Neuronal stem cell (in vitro differentiated cells): Measurements from ENCODE around the gene SEMA4B.
A peak's percentile ranks its signal among the peaks of the same experiment; 100 is the strongest.

ENCODE experiments used
- DNase-seq: peaks from one replicate; pipeline ENCODE4 v3.0.0-alpha.2; 2013; ENCODE audit warnings: low spot score
- H2AFZ ChIP-seq: one replicate; pipeline ENCODE4 v1.6.1; 2013; ENCODE audit warnings: mild to moderate bottlenecking, low read length, inconsistent platforms
- H2AK5ac ChIP-seq: 2 replicates; pipeline ENCODE4 v1.6.1; 2013; ENCODE audit warnings: low read depth, mild to moderate bottlenecking, inconsistent platforms, low read length, moderate library complexity, mixed read lengths
- H2BK120ac ChIP-seq: 2 replicates; pipeline ENCODE4 v1.6.1; 2013; ENCODE audit warnings: low read depth, mild to moderate bottlenecking, inconsistent platforms, low read length, moderate library complexity, mixed read lengths
- H2BK12ac ChIP-seq: one replicate; pipeline ENCODE4 v1.6.1; 2013; ENCODE audit warnings: low read length, inconsistent platforms
- H2BK15ac ChIP-seq: 2 replicates; pipeline ENCODE4 v1.6.1; 2013; ENCODE audit warnings: mild to moderate bottlenecking, low read length, inconsistent platforms, mixed read lengths
- H2BK5ac ChIP-seq: one replicate; pipeline ENCODE4 v1.6.1; 2013; ENCODE audit warnings: inconsistent platforms, mild to moderate bottlenecking, low read length, moderate library complexity
- H3K14ac ChIP-seq: one replicate; pipeline ENCODE4 v1.6.1; 2013; ENCODE audit warnings: low read length, inconsistent platforms
- H3K18ac ChIP-seq: 2 replicates; pipeline ENCODE4 v1.6.1; 2013; ENCODE audit warnings: low read length, inconsistent platforms
- H3K23ac ChIP-seq: 2 replicates; pipeline ENCODE4 v1.6.1; 2013; ENCODE audit warnings: low read depth, mild to moderate bottlenecking, mixed read lengths, low read length, inconsistent platforms; ENCODE audit not compliant: poor library complexity
- H3K27ac ChIP-seq: replicated peaks from 3 replicates; pipeline ENCODE4 v1.5.1; 2013; ENCODE audit warnings: low read length, inconsistent platforms
- H3K27me3 ChIP-seq, 3 experiments: 2 replicates each; pipeline ENCODE4 v1.6.1; 2013; ENCODE audit warnings: low read length in 3 of 3, mild to moderate bottlenecking in 2 of 3, inconsistent platforms in 1 of 3, low read depth in 1 of 3, mixed read lengths in 1 of 3, moderate library complexity in 1 of 3; ENCODE audit not compliant: control insufficient read depth in 3 of 3, insufficient read depth in 3 of 3
- H3K36me3 ChIP-seq, 2 donors: replicated peaks in 1 of 2; 2 replicates each; pipeline ENCODE4 v1.6.1; 2013; ENCODE audit warnings: low read length in 2 of 2; ENCODE audit not compliant: control insufficient read depth in 2 of 2, insufficient read depth in 2 of 2
- H3K4ac ChIP-seq: 2 replicates; pipeline ENCODE4 v1.6.1; 2013; ENCODE audit warnings: inconsistent platforms, mild to moderate bottlenecking, low read length, moderate library complexity
- H3K4me1 ChIP-seq, 2 donors: 1 replicate in 1 of 2; 2 replicates in 1 of 2; pipeline ENCODE4 v1.6.1; 2013; ENCODE audit warnings: low read length in 2 of 2, low read depth in 1 of 2; ENCODE audit not compliant: control insufficient read depth in 2 of 2, insufficient read depth in 1 of 2
- H3K4me2 ChIP-seq: one replicate; pipeline ENCODE4 v1.6.1; 2013; ENCODE audit warnings: mild to moderate bottlenecking, low read length, inconsistent platforms; ENCODE audit not compliant: insufficient read depth, poor library complexity, severe bottlenecking
- H3K4me3 ChIP-seq, 2 donors: 2 replicates each; pipeline ENCODE4 v1.5.1; 2013; ENCODE audit warnings: low read length in 2 of 2, mild to moderate bottlenecking in 2 of 2, inconsistent platforms in 1 of 2, moderate library complexity in 1 of 2
- H3K79me1 ChIP-seq: one replicate; pipeline ENCODE4 v1.6.1; 2013; ENCODE audit warnings: low read depth, mild to moderate bottlenecking, inconsistent platforms, low read length, moderate library complexity
- H3K9ac ChIP-seq: one replicate; pipeline ENCODE4 v1.6.1; 2013; ENCODE audit warnings: mild to moderate bottlenecking, low read depth, low read length, inconsistent platforms; ENCODE audit not compliant: poor library complexity
- H3K9me3 ChIP-seq, 2 donors: replicated peaks in 1 of 2; 2 replicates each; pipeline versions ENCODE3 to v1.6.1; 2013; ENCODE audit warnings: low read length in 2 of 2, mild to moderate bottlenecking in 2 of 2, inconsistent platforms in 1 of 2, low read depth in 1 of 2, mixed read lengths in 1 of 2, moderate library complexity in 1 of 2; ENCODE audit not compliant: control insufficient read depth in 2 of 2, insufficient read depth in 1 of 2
- H4K8ac ChIP-seq: one replicate; pipeline ENCODE4 v1.6.1; 2013; ENCODE audit warnings: low read depth, mild to moderate bottlenecking, inconsistent platforms, low read length, moderate library complexity
- H4K91ac ChIP-seq: one replicate; pipeline ENCODE4 v1.6.1; 2013; ENCODE audit warnings: low read length, low read depth, mild to moderate bottlenecking, inconsistent platforms; ENCODE audit not compliant: poor library complexity
- WGBS, 2 donors: extraction: QIAGEN DNeasy Blood & Tissue Kit; methylation state at CpG; one replicate each; pipeline ENCODE4 v1.1.7; 2013; ENCODE audit warnings: missing lambda C conversion rate in 2 of 2, mixed read lengths in 1 of 2; ENCODE audit not compliant: insufficient read length in 2 of 2, insufficient replicate concordance in 1 of 2; ENCODE audit errors: extremely low coverage in 2 of 2; 5-methylcytosine and 5-hydroxymethylcytosine counted together

SEMA4B gene

DNA sequence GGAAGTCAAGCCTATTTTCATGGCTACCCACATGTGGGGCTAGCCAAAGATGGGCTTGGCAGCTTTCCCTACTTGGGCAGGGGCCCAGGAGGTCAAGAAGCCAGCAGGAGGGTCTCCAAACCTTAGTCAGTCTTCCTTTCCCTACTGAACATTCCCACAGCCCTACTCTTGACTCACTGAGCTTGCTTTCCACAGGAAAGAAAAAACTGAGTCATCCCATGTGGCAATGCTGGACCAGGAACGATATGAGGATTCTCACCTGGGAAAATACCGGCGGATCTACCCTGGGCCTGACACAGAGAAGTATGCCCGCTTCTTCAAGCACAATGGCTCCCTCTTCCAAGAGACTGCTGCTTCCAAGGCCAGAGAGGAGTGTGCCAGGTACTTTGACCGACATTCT lies 60.7 kb downstream of the SEMA4B start:
- no peak overlapping the region for H4K91ac ChIP-seq
- no peak overlapping the region for H2AK5ac ChIP-seq
- H3K9me3 ChIP-seq, result no peaks in the 10 kb centered on the region
- no peak overlapping the region for H3K4me3 ChIP-seq
- H2BK5ac ChIP-seq, result no peak overlapping the region
- no CpG with 5 or more reads among the region's 5 CpGs for WGBS, 2 donors
- no peaks in the 10 kb centered on the region for H3K79me1 ChIP-seq
- H3K27ac ChIP-seq, result no peak overlapping the region
- peaks cover 6% of the 10 kb centered on the region in 2 donors for H3K4me1 ChIP-seq
- no peak overlapping the region for H3K18ac ChIP-seq
- H2BK15ac ChIP-seq, result no peak overlapping the region
- no peak overlapping the region for H3K4ac ChIP-seq
- H2BK120ac ChIP-seq, result no peak overlapping the region
- H3K9ac ChIP-seq, result no peak overlapping the region
- peak overlapping the region; percentile 61 for H3K23ac ChIP-seq
- no peak overlapping the region for H3K4me2 ChIP-seq
- H3K14ac ChIP-seq, result no peak overlapping the region
- H4K8ac ChIP-seq, result no peak overlapping the region
- H2BK12ac ChIP-seq, result no peak overlapping the region
- H3K36me3 ChIP-seq, result peaks cover 0 to 2% of the 10 kb centered on the region in 2 donors
- no peak for DNase-seq
- H2AFZ ChIP-seq, result no peak overlapping the region
- H3K27me3 ChIP-seq, result no peaks in the 10 kb centered on the region

DNA sequence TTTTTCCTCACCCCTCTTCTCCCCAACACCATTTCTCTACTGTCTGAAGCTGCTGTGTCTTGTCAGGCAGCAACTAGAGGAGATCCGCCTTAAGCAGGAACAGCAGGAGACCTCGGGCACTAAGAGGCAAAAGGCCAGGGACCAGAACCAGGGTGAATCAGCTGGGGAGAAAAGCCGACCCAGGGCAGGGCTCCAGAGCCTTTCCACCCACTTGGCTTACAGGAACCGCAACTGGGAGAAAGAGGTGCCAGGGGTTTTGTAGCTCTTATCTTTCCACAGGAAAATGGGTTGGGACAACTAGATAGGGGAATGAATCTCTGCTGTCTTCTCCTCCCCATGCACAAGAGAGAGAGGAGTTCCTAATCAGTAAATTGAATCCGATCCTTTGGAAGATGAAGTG lies 61.3 kb downstream of the SEMA4B start:
- Histone ChIP-seq H4K91ac (no peak overlapping the region), H3K4ac (no peak overlapping the region), H2BK5ac (no peak overlapping the region), H3K18ac (no peak overlapping the region), H4K8ac (no peak overlapping the region), H3K14ac (no peak overlapping the region), H2AK5ac (no peak overlapping the region), H3K9ac (no peak overlapping the region), H3K27me3 (no peaks in the 10 kb centered on the region), H2BK15ac (no peak overlapping the region), H2BK12ac (no peak overlapping the region), H2BK120ac (no peak overlapping the region), H2AFZ (no peak overlapping the region), H3K27ac (no peak overlapping the region), H3K4me2 (no peak overlapping the region), H3K4me3 (no peak overlapping the region), H3K9me3 (no peaks in the 10 kb centered on the region), H3K23ac (no peak overlapping the region), H3K4me1 (peaks cover 7 to 8% of the 10 kb centered on the region in 2 donors), H3K79me1 (peaks cover 2% of the 10 kb centered on the region), H3K36me3 (peaks cover 0 to 8% of the 10 kb centered on the region in 2 donors)
- no CpG with 5 or more reads among the region's 5 CpGs for WGBS, 2 donors
- no peak for DNase-seq

DNA sequence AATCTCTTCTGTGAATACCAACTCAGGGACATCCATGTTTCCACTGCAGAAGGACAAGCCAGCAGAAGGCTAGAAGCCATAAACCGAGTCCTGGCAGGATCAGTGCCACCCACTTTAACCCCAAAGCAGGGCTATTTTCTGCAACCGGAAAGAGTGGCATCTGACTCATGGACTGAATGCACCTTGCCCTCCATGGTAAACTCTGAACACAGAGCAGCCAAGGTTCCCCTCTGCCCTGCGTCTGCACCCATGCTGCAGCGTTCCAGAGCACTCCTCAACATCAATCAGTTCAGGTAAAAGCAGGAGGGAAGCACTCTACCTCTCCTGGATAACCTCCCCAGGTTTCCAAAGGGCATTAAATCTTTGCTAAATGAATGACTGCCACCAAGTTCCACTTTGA lies 63.5 kb downstream of the SEMA4B start:
- H4K8ac ChIP-seq, result no peak overlapping the region

DNA sequence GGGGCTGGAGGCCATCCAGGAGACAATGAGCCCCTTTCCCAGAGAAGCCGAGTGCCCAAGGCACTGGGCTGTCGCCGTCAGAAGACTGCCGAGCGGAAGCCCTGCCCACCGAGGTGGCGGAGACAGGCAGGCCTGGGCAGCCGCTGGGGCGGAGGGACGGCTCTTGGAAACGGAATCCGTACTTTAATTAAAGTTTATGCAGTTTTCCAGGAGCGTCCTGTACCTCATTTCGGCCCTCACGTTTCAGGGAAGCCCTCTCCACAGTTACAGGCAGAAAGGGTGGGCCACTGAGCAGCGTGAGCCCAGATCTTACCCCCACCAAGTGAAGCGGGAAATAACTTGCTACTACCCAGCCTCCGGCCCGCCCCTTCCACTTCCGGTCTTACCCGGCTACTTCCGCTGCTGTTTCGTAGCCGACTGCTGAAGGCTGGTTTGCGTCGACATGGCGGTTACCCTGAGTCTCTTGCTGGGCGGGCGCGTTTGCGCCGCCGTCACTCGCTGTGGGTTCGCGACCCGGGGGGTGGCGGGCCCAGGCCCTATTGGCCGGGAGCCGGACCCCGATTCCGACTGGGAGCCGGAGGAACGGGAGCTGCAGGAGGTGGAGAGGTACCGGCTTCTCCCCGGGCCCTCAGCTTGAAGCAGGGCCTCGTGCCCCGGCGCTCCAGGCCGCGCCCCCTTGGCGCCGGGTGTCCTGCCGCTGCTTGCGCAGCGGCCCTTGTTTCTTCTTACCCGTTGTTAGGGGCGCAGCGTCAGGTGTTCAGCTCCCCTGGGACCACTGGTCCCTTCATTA lies 64.3 kb downstream of the SEMA4B start, which contains the start of gene NGRN:
Gene NGRN (plus strand): TSS at position 402 of the 790 bp plus-strand sequence. CDS start 41 bp downstream, at position 443.
- peak within 1 kb of the TSS; percentile 50 for H3K23ac ChIP-seq

More for the DNA sequence above, 63.5 kb downstream of the SEMA4B start:
- Histone ChIP-seq H2BK12ac (no peak overlapping the region), H3K23ac (no peak overlapping the region), H3K4me3 (peak overlapping the region; percentile 63 to 90), H4K91ac (no peak overlapping the region), H3K9me3 (no peaks in the 10 kb centered on the region), H3K9ac (peak overlapping the region; percentile 85), H3K18ac (no peak overlapping the region), H2AK5ac (peak overlapping the region; percentile 72), H3K27ac (peak overlapping the region; percentile 85), H2BK15ac (no peak overlapping the region), H2BK120ac (no peak overlapping the region), H3K4ac (peak overlapping the region; percentile 5), H2BK5ac (no peak overlapping the region), H3K14ac (no peak overlapping the region), H3K36me3 (peaks cover 0 to 27% of the 10 kb centered on the region in 2 donors), H3K27me3 (no peaks in the 10 kb centered on the region), H3K4me1 (peaks cover 9 to 12% of the 10 kb centered on the region in 2 donors), H2AFZ (peak overlapping the region; percentile 91), H3K79me1 (peaks cover 2% of the 10 kb centered on the region), H3K4me2 (peak overlapping the region; percentile 60)
- no CpG with 5 or more reads among the region's 4 CpGs for WGBS, 2 donors
- no peak for DNase-seq

More for the DNA sequence above, 64.3 kb downstream of the SEMA4B start, which contains the start of gene NGRN:
- Histone ChIP-seq H3K14ac (peak within 1 kb of the TSS; percentile 56), H3K36me3 (peaks cover 5 to 35% of the 10 kb centered on the region in 2 donors), H2BK5ac (no peak within 1 kb of the TSS), H3K79me1 (peaks cover 2% of the 10 kb centered on the region), H3K18ac (peak within 1 kb of the TSS; percentile 90), H3K4me1 (peaks cover 9 to 12% of the 10 kb centered on the region in 2 donors), H3K4me2 (peak within 1 kb of the TSS; percentile 60), H2AFZ (peak within 1 kb of the TSS; percentile 91), H3K9me3 (no peaks in the 10 kb centered on the region), H2AK5ac (peak within 1 kb of the TSS; percentile 72), H4K91ac (no peak within 1 kb of the TSS), H3K27ac (peak within 1 kb of the TSS; percentile 85), H3K4me3 (peak within 1 kb of the TSS; percentile 89 to 90), H3K4ac (peak within 1 kb of the TSS; percentile 5), H2BK12ac (no peak within 1 kb of the TSS), H3K9ac (peak within 1 kb of the TSS; percentile 85), H2BK120ac (no peak within 1 kb of the TSS), H3K27me3 (no peaks in the 10 kb centered on the region), H2BK15ac (no peak within 1 kb of the TSS), H4K8ac (no peak within 1 kb of the TSS)
- WGBS, 2 donors, result no CpG with 5 or more reads among the region's 59 CpGs
- peak; percentile 84 for DNase-seq
